DOHH2 (cell line): Measurements from ENCODE around the gene EGFLAM.

Experiments
- EZH2phosphoT487 ChIP-seq: fragments of 200-600 bp; sonication (generic); IDR thresholded peaks from 2 replicates; pipeline ENCODE4 v1.6.1; 2017; ENCODE audit warnings: borderline replicate concordance, mild to moderate bottlenecking, antibody characterized with exemption, low read length, moderate library complexity, mixed read lengths
- TF ChIP-seq, protein P1 (sequence below): fragments of 200-600 bp; sonication (generic); IDR thresholded peaks from one replicate; pipeline ENCODE4 v1.5.1; 2014; ENCODE audit warnings: antibody characterized with exemption, mild to moderate bottlenecking, low read depth, low read length; ENCODE audit not compliant: poor library complexity, severe bottlenecking

DNA sequence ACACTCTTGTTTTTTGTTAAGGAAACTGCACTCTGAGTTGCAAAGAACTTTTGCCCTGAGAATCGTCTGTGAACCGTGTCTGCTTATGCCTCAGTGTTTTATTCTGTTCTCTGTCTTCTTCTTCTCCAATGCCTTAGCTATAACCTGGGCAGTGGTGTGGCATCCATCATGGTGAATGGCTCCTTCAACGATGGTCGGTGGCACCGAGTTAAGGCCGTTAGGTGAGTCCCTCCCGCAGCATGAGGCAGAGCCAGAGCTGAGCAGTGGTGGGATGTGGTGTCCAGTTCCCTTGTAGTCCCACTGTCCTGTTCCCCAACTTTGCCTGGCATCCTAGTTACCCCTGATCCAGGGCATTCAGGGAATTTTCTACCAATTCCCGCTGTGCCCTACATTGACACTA, 199.8 kb downstream of the EGFLAM start:
- TF ChIP-seq, protein P1, sequence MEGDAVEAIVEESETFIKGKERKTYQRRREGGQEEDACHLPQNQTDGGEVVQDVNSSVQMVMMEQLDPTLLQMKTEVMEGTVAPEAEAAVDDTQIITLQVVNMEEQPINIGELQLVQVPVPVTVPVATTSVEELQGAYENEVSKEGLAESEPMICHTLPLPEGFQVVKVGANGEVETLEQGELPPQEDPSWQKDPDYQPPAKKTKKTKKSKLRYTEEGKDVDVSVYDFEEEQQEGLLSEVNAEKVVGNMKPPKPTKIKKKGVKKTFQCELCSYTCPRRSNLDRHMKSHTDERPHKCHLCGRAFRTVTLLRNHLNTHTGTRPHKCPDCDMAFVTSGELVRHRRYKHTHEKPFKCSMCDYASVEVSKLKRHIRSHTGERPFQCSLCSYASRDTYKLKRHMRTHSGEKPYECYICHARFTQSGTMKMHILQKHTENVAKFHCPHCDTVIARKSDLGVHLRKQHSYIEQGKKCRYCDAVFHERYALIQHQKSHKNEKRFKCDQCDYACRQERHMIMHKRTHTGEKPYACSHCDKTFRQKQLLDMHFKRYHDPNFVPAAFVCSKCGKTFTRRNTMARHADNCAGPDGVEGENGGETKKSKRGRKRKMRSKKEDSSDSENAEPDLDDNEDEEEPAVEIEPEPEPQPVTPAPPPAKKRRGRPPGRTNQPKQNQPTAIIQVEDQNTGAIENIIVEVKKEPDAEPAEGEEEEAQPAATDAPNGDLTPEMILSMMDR, result no peak
- no peak for TF ChIP-seq EZH2phosphoT487
